ENCODE results near the gene MYH10. TPM values are rescaled to one million over a fixed set of nuclear protein-coding genes. Genes with fewer than 3 reads are reported as not detected.

Gene MYH10
- total and polyA plus RNA-seq, 2 experiments from 2014 or later, result 75.6 to 87.8 TPM

- TF ChIP-seq CTCF (IDR thresholded peaks at IDR 0.05; ENCODE audit: poor library complexity), result no peak
- no peak for TF ChIP-seq EZH2 (IDR thresholded peaks at IDR 0.05; ENCODE audit: borderline replicate concordance)
- TF ChIP-seq EZH2phosphoT487 (IDR thresholded peaks at IDR 0.05; ENCODE audit: low read depth, severe bottlenecking, unreplicated experiment), result no peak
- Histone ChIP-seq H3K27me3 (no peaks in the 10 kb centered on the region), H3K4me3 (no peak overlapping the region), H3K9me3 (ENCODE audit: low read depth) (no peaks in the 10 kb centered on the region), H3K27ac (peak overlapping the region; percentile 42), H2AFZ (no peak overlapping the region), H3K79me2 (peaks cover 52% of the 10 kb centered on the region), H3K36me3 (replicated peaks; ENCODE audit: insufficient read depth, low read depth) (no peaks in the 10 kb centered on the region), H3K9me2 (replicated peaks; ENCODE audit: insufficient read depth) (no peaks in the 10 kb centered on the region), H4K20me1 (ENCODE audit: insufficient read depth, poor library complexity, severe bottlenecking) (peaks cover 42% of the 10 kb centered on the region), H3K4me2 (peak overlapping the region; percentile 52), H3K4me1 (ENCODE audit: insufficient read depth) (peaks cover 15% of the 10 kb centered on the region)
- 74% methylated on average over 12 of the region's 12 CpGs for WGBS (ENCODE audit: low lambda C conversion rate, missing lambda C conversion rate)
- DNase-seq (ENCODE audit: low spot score), result no peak
These were observed 164.8 kb downstream of the MYH10 start for GRCh38 chr17:8465759-8466158.

GRCh38 chr17:8465356-8465755, 165.2 kb downstream of the MYH10 start:
- Histone ChIP-seq H3K4me3 (no peak overlapping the region), H3K79me2 (peaks cover 56% of the 10 kb centered on the region), H3K27me3 (no peaks in the 10 kb centered on the region), H3K4me2 (peak overlapping the region; percentile 52), H3K36me3 (replicated peaks; ENCODE audit: insufficient read depth, low read depth) (no peaks in the 10 kb centered on the region), H3K9me2 (replicated peaks; ENCODE audit: insufficient read depth) (no peaks in the 10 kb centered on the region), H3K9me3 (ENCODE audit: low read depth) (no peaks in the 10 kb centered on the region), H2AFZ (no peak overlapping the region), H4K20me1 (ENCODE audit: insufficient read depth, poor library complexity, severe bottlenecking) (peaks cover 42% of the 10 kb centered on the region), H3K27ac (peak overlapping the region; percentile 42), H3K4me1 (ENCODE audit: insufficient read depth) (peaks cover 15% of the 10 kb centered on the region)
- WGBS (ENCODE audit: low lambda C conversion rate, missing lambda C conversion rate), result 54% methylated on average over 8 of the region's 8 CpGs
- no peak for DNase-seq (ENCODE audit: low spot score)
- TF ChIP-seq EZH2phosphoT487 (IDR thresholded peaks at IDR 0.05; ENCODE audit: low read depth, severe bottlenecking, unreplicated experiment), result no peak
- TF ChIP-seq EZH2 (IDR thresholded peaks at IDR 0.05; ENCODE audit: borderline replicate concordance), result no peak
- no peak for TF ChIP-seq CTCF (IDR thresholded peaks at IDR 0.05; ENCODE audit: poor library complexity)

GRCh38 chr17:8464941-8465340, 165.6 kb downstream of the MYH10 start:
- Histone ChIP-seq H3K4me1 (ENCODE audit: insufficient read depth) (peaks cover 15% of the 10 kb centered on the region), H3K4me3 (no peak overlapping the region), H4K20me1 (ENCODE audit: insufficient read depth, poor library complexity, severe bottlenecking) (peaks cover 42% of the 10 kb centered on the region), H3K36me3 (replicated peaks; ENCODE audit: insufficient read depth, low read depth) (no peaks in the 10 kb centered on the region), H3K9me2 (replicated peaks; ENCODE audit: insufficient read depth) (no peaks in the 10 kb centered on the region), H3K79me2 (peaks cover 59% of the 10 kb centered on the region), H3K4me2 (peak overlapping the region; percentile 52), H3K27me3 (no peaks in the 10 kb centered on the region), H2AFZ (no peak overlapping the region), H3K27ac (peak overlapping the region; percentile 42), H3K9me3 (ENCODE audit: low read depth) (no peaks in the 10 kb centered on the region)
- DNase-seq (ENCODE audit: low spot score), result no peak
- 62% methylated on average over 4 of the region's 4 CpGs for WGBS (ENCODE audit: low lambda C conversion rate, missing lambda C conversion rate)
- TF ChIP-seq CTCF (IDR thresholded peaks at IDR 0.05; ENCODE audit: poor library complexity) (no peak), EZH2phosphoT487 (IDR thresholded peaks at IDR 0.05; ENCODE audit: low read depth, severe bottlenecking, unreplicated experiment) (no peak), EZH2 (IDR thresholded peaks at IDR 0.05; ENCODE audit: borderline replicate concordance) (no peak)

GRCh38 chr17:8463099-8463498, 167.4 kb downstream of the MYH10 start:
- no peak overlapping the region for H2AFZ ChIP-seq
- 82% methylated on average over 5 of the region's 5 CpGs for WGBS (ENCODE audit: low lambda C conversion rate, missing lambda C conversion rate)
- DNase-seq (ENCODE audit: low spot score), result no peak
- no peaks in the 10 kb centered on the region for H3K9me3 ChIP-seq (ENCODE audit: low read depth)
- H3K36me3 ChIP-seq (replicated peaks; ENCODE audit: insufficient read depth, low read depth), result no peaks in the 10 kb centered on the region
- H3K4me3 ChIP-seq, result no peak overlapping the region
- H3K27me3 ChIP-seq, result no peaks in the 10 kb centered on the region
- peaks cover 70% of the 10 kb centered on the region for H3K79me2 ChIP-seq
- H3K27ac ChIP-seq, result no peak overlapping the region
- no peaks in the 10 kb centered on the region for H3K9me2 ChIP-seq (replicated peaks; ENCODE audit: insufficient read depth)
- no peak for TF ChIP-seq CTCF (IDR thresholded peaks at IDR 0.05; ENCODE audit: poor library complexity)
- TF ChIP-seq EZH2phosphoT487 (IDR thresholded peaks at IDR 0.05; ENCODE audit: low read depth, severe bottlenecking, unreplicated experiment), result no peak
- TF ChIP-seq EZH2 (IDR thresholded peaks at IDR 0.05; ENCODE audit: borderline replicate concordance), result no peak
- peaks cover 15% of the 10 kb centered on the region for H3K4me1 ChIP-seq (ENCODE audit: insufficient read depth)
- H4K20me1 ChIP-seq (ENCODE audit: insufficient read depth, poor library complexity, severe bottlenecking), result peaks cover 39% of the 10 kb centered on the region
- no peak overlapping the region for H3K4me2 ChIP-seq
